Endothelial cell of umbilical vein (primary cell): ENCODE results near the gene DLL1. TPM values are rescaled to one million over a fixed set of nuclear protein-coding genes. Genes with fewer than 3 reads are reported as not detected.

ENCODE experiments used
- BruUV-seq: library from RNA; stranded (reverse); fragments of 400-500 nt; replicated peaks from 2 replicates; lab custom pipeline; 2021; lab: Mats Ljungman, UMichigan
- CTCF ChIA-PET: fragments of 300-600, 350-600 bp; sonication (Branson Sonifier 250); formaldehyde crosslinking; loops from one replicate; lab custom pipeline; 2021; ENCODE audit warnings: antibody characterized with exemption, inconsistent platforms; lab: Charles Lee
- POLR2A ChIA-PET: fragments of 300-600, 350-600 bp; sonication (Branson Sonifier 250); formaldehyde crosslinking; loops from one replicate; lab custom pipeline; 2021; ENCODE audit warnings: antibody characterized with exemption, inconsistent platforms; lab: Charles Lee
- DNase-seq: peaks from one replicate; pipeline ENCODE4 v3.0.0-alpha.2; 2011; ENCODE audit warnings: low read depth, low spot score
- FAIRE-seq: peaks from 2 replicates; lab custom pipeline; 2011; peaks lifted over from hg19 to GRCh38; lab: Jason Lieb, UNC
- H2AFZ ChIP-seq: 2 replicates; pipeline ENCODE4 v1.6.0; 2012; ENCODE audit warnings: low read depth, low read length, control low read depth, inconsistent platforms
- H3K27ac ChIP-seq: 2 replicates; pipeline ENCODE4 v1.5.1; 2011; ENCODE audit warnings: low read depth, mild to moderate bottlenecking, control low read depth, low read length, moderate library complexity; ENCODE audit not compliant: insufficient read depth
- H3K27me3 ChIP-seq, 2 experiments: 2 replicates each; pipeline versions ENCODE4 v1.6.0 to v1.6.1; 2011; ENCODE audit warnings: low read length in 2 of 2, mixed read lengths in 1 of 2; ENCODE audit not compliant: control insufficient read depth in 2 of 2, insufficient read depth in 2 of 2
- H3K36me3 ChIP-seq, 2 experiments: 2 replicates in 1 of 2; 3 replicates in 1 of 2; pipeline ENCODE4 v1.5.1; 2011; ENCODE audit warnings: low read length in 2 of 2, mild to moderate bottlenecking in 1 of 2, moderate library complexity in 1 of 2; ENCODE audit not compliant: control insufficient read depth in 2 of 2, insufficient read depth in 2 of 2; ENCODE audit errors: extremely low read depth in 1 of 2
- H3K4me1 ChIP-seq: 3 replicates; pipeline ENCODE4 v1.5.1; 2011; ENCODE audit warnings: mild to moderate bottlenecking, low read length; ENCODE audit not compliant: control insufficient read depth, insufficient read depth; ENCODE audit errors: extremely low read depth
- H3K4me2 ChIP-seq: 2 replicates; pipeline ENCODE4 v1.6.1; 2011; ENCODE audit warnings: low read length, control low read depth, mixed read lengths; ENCODE audit not compliant: insufficient read depth
- H3K4me3 ChIP-seq, 3 experiments: fragments of 200-600 bp in 1 of 3; sonication (generic), shearing (Covaris generic) in 1 of 3; replicated peaks in 1 of 3; 2 replicates each; pipeline ENCODE4 v1.5.1; 2011 to 2016; ENCODE audit warnings: control low read depth in 3 of 3, low read length in 3 of 3, mild to moderate bottlenecking in 2 of 3, inconsistent platforms in 1 of 3, low read depth in 1 of 3, moderate library complexity in 1 of 3; ENCODE audit not compliant: insufficient read depth in 1 of 3
- H3K79me2 ChIP-seq: 2 replicates; pipeline ENCODE4 v1.6.0; 2012; ENCODE audit warnings: low read length, inconsistent platforms; ENCODE audit not compliant: control insufficient read depth, insufficient read depth
- H3K9ac ChIP-seq: replicated peaks from 2 replicates; pipeline ENCODE3; 2011; ENCODE audit warnings: low read length, control low read depth; ENCODE audit not compliant: insufficient read depth; ENCODE audit errors: extremely low read depth
- H3K9me1 ChIP-seq: replicated peaks from 3 replicates; pipeline ENCODE4 v1.6.0; 2011; ENCODE audit warnings: mild to moderate bottlenecking, low read length; ENCODE audit not compliant: control insufficient read depth, insufficient read depth; ENCODE audit errors: extremely low read depth
- H3K9me3 ChIP-seq: replicated peaks from 2 replicates; pipeline ENCODE4 v1.5.1; 2012; ENCODE audit warnings: low read length, inconsistent platforms; ENCODE audit not compliant: control insufficient read depth, insufficient read depth
- H4K20me1 ChIP-seq: replicated peaks from 2 replicates; pipeline ENCODE3; 2011; ENCODE audit warnings: mild to moderate bottlenecking, low read length; ENCODE audit not compliant: control insufficient read depth, insufficient read depth; ENCODE audit errors: extremely low read depth
- EZH2 ChIP-seq: IDR thresholded peaks from 2 replicates; pipeline ENCODE4 v1.6.1; 2012; ENCODE audit warnings: borderline replicate concordance, low read depth, mild to moderate bottlenecking, moderate library complexity, low read length, inconsistent platforms; ENCODE audit not compliant: severe bottlenecking
- FOS ChIP-seq: IDR thresholded peaks from 2 replicates; pipeline ENCODE4 v1.6.1; 2011; ENCODE audit warnings: mild to moderate bottlenecking, low read length, moderate library complexity, borderline replicate concordance; ENCODE audit not compliant: insufficient read depth
- GATA2 ChIP-seq: IDR thresholded peaks from 2 replicates; pipeline ENCODE4 v1.7.0; 2011; ENCODE audit warnings: low read depth, mild to moderate bottlenecking, moderate library complexity, mixed read lengths, low read length; ENCODE audit not compliant: insufficient read length, insufficient read depth
- JUN ChIP-seq: IDR thresholded peaks from 2 replicates; pipeline ENCODE4 v1.6.1; 2011; ENCODE audit warnings: borderline replicate concordance, low read depth; ENCODE audit not compliant: insufficient read length, insufficient read depth
- MAX ChIP-seq: IDR thresholded peaks from 2 replicates; pipeline ENCODE4 v1.6.1; 2011; ENCODE audit not compliant: insufficient read depth, insufficient read length
- MYC ChIP-seq: IDR thresholded peaks from one replicate; pipeline ENCODE4 v1.6.1; 2011; ENCODE audit warnings: mild to moderate bottlenecking, low read depth, low read length
- POLR2A ChIP-seq: IDR thresholded peaks from 2 replicates; pipeline ENCODE4 v1.6.1; 2012; ENCODE audit warnings: low read depth, mild to moderate bottlenecking, control low read depth, low read length
- POLR2AphosphoS5 ChIP-seq: IDR thresholded peaks from 2 replicates; pipeline ENCODE4 v1.6.1; 2012; ENCODE audit warnings: low read depth, mild to moderate bottlenecking, control low read depth, low read length, moderate library complexity; ENCODE audit not compliant: insufficient read depth
- dilution Hi-C: fragments of 300-500 bp; cut with MboI; formaldehyde crosslinking; loops from one replicate; pipeline ENCODE4 v1.15.0; 2019; ENCODE audit warnings: low sequenced_read_pairs; ENCODE audit not compliant: extremely low pct_ligation_motif_present
- intact Hi-C: fragments of 100-400 bp; cut with micrococcal nuclease; formaldehyde crosslinking; loops from one replicate; pipeline ENCODE4 v1.10.0; 2022
- polyA plus RNA-seq, 4 experiments: library from polyadenylated mRNA; depleted of rRNA in 3 of 4; stranded (reverse) in 3 of 4; unstranded in 1 of 4; fragments of >200 nt; gene quantifications; 2 replicates each; pipeline versions ENCODE4 v1.2.1 to v1.2.3, GENCODE V29; 2011 to 2012; ENCODE audit warnings: missing spikeins in 1 of 4
- total RNA-seq: library from RNA; stranded (reverse); gene quantifications from 2 replicates; pipeline ENCODE4 v1.2.3, GENCODE V29; 2021
- TF ChIP-seq, protein P1 (sequence below), 2 donors: IDR thresholded peaks; 1 replicate in 1 of 2; 2 replicates in 1 of 2; pipeline ENCODE4 v1.5.1; 2011; ENCODE audit warnings: low read length in 2 of 2, mild to moderate bottlenecking in 2 of 2, moderate library complexity in 2 of 2, control low read depth in 1 of 2, inconsistent platforms in 1 of 2, low read depth in 1 of 2; ENCODE audit not compliant: insufficient read depth in 1 of 2; ENCODE audit errors: extremely low read depth in 1 of 2

Gene DLL1
- total and polyA plus RNA-seq, 2 donors (not counting 3 experiments of a cell fraction or from before 2014, with no cell fraction given) = 1.4 to 2.3 TPM

- ChIA-PET CTCF (interaction anchor here (2.1 kb wide), 1 partner anchor 437 kb away, joined by 7 read pairs; no protein-coding TSS in a partner anchor), POLR2A (no interaction called here)
- no TSS peak for BruUV-seq
- H4K20me1 ChIP-seq = no peaks in the 10 kb centered on the region
- no peaks in the 10 kb centered on the region for H3K9me1 ChIP-seq
- H3K79me2 ChIP-seq = no peaks in the 10 kb centered on the region
- no peak overlapping the region for H3K4me3 ChIP-seq
- TF ChIP-seq GATA2 = no peak
- no peak for TF ChIP-seq EZH2
- no peak for TF ChIP-seq JUN
- TF ChIP-seq FOS = no peak
- no peak for TF ChIP-seq POLR2AphosphoS5
- no peak for TF ChIP-seq POLR2A
- no peak for TF ChIP-seq MYC
- TF ChIP-seq, protein P1, sequence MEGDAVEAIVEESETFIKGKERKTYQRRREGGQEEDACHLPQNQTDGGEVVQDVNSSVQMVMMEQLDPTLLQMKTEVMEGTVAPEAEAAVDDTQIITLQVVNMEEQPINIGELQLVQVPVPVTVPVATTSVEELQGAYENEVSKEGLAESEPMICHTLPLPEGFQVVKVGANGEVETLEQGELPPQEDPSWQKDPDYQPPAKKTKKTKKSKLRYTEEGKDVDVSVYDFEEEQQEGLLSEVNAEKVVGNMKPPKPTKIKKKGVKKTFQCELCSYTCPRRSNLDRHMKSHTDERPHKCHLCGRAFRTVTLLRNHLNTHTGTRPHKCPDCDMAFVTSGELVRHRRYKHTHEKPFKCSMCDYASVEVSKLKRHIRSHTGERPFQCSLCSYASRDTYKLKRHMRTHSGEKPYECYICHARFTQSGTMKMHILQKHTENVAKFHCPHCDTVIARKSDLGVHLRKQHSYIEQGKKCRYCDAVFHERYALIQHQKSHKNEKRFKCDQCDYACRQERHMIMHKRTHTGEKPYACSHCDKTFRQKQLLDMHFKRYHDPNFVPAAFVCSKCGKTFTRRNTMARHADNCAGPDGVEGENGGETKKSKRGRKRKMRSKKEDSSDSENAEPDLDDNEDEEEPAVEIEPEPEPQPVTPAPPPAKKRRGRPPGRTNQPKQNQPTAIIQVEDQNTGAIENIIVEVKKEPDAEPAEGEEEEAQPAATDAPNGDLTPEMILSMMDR (IDR thresholded peaks at IDR 0.05; ENCODE audit: extremely low read depth in 1 of 2, insufficient read depth in 1 of 2, low read depth in 1 of 2, low read length in 2 of 2) = no peak
- no peak for TF ChIP-seq MAX
- no peak overlapping the region for H3K27ac ChIP-seq
- no peaks in the 10 kb centered on the region for H3K4me1 ChIP-seq
- dilution Hi-C loops = no loop called here
- FAIRE-seq (no peak), DNase-seq (no peak)
- intact Hi-C loops = no loop called here
- no peaks in the 10 kb centered on the region for H3K9me3 ChIP-seq
- H3K27me3 ChIP-seq = no peaks in the 10 kb centered on the region
- H3K4me2 ChIP-seq = no peak overlapping the region
- H3K9ac ChIP-seq = no peak overlapping the region
- no peaks in the 10 kb centered on the region for H3K36me3 ChIP-seq
- H2AFZ ChIP-seq = no peak overlapping the region
Observed at GRCh38 chr6:170268216-170269129, 22.4 kb downstream of the DLL1 start.
